HL-60 (cell line): ENCODE measurements around the gene GNG7.
"Not testable (repeated sequence)": the region's sequence is repeated elsewhere in the genome, so short reads cannot be mapped to it uniquely, and the experiment has no call there.

Experiments used
- DNase-seq, 2 experiments: peaks; one replicate each; pipeline ENCODE4 v3.0.0-alpha.2; 2010 to 2020; ENCODE audit warnings: low read depth in 1 of 2, low spot score in 1 of 2
- H3K27ac ChIP-seq: fragments of 250-450 bp; sonication (Bioruptor Pico); replicated peaks from 2 replicates; pipeline ENCODE4 v1.5.1; 2020; ENCODE audit warnings: mild to moderate bottlenecking, moderate library complexity
- H3K27me3 ChIP-seq: fragments of 250-450 bp; sonication (Bioruptor Pico); 2 replicates; pipeline ENCODE4 v1.5.1; 2021; ENCODE audit warnings: mild to moderate bottlenecking, moderate library complexity; ENCODE audit not compliant: insufficient read depth, poor library complexity, severe bottlenecking
- H3K4me3 ChIP-seq: replicated peaks from 2 replicates; pipeline ENCODE4 v1.5.1; 2011; ENCODE audit warnings: mild to moderate bottlenecking, control low read depth, low read length; ENCODE audit not compliant: insufficient read depth
- GABPA ChIP-seq: IDR thresholded peaks from 2 replicates; pipeline ENCODE4 v1.6.1; 2012; ENCODE audit warnings: low read depth
- POLR2AphosphoS5 ChIP-seq: IDR thresholded peaks from 2 replicates; pipeline ENCODE4 v1.6.1; 2012; ENCODE audit warnings: low read depth
- SPI1 ChIP-seq: IDR thresholded peaks from 2 replicates; pipeline ENCODE4 v1.6.1; 2012; ENCODE audit warnings: low read depth, mild to moderate bottlenecking, borderline replicate concordance
- TF ChIP-seq, protein P1 (sequence below): IDR thresholded peaks from 2 replicates; pipeline ENCODE4 v1.6.1; 2012; ENCODE audit warnings: low read depth; ENCODE audit not compliant: insufficient replicate concordance
- TF ChIP-seq, protein P2 (sequence below): IDR thresholded peaks from one replicate; pipeline ENCODE4 v1.5.1; 2011; ENCODE audit warnings: low read length, control low read depth, inconsistent platforms; ENCODE audit not compliant: insufficient read depth

GNG7 gene

DNA sequence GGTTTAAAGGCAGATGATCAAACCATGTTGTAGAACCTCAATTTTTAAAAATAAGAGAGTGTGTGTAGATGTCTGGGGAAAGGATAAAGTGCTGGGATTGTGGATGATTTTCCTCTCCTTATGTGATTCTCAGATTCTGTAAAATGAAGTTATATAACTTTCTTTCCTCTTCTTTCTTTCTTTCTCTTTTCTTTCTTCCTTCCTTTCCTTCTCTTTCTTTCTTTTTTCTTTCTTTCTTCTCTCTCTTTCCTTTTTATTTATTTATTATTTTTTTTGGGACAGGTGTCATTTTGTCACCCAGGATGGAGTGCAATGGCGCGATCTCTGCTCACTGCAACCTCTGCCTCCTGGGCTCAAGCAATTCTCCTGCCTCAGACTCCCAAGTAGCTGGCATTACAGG, 144.0 kb downstream of the GNG7 start:
- Histone ChIP-seq H3K27me3 (no peaks in the 10 kb centered on the region), H3K4me3 (no peak overlapping the region), H3K27ac (no peak overlapping the region)
- TF ChIP-seq, protein P1, sequence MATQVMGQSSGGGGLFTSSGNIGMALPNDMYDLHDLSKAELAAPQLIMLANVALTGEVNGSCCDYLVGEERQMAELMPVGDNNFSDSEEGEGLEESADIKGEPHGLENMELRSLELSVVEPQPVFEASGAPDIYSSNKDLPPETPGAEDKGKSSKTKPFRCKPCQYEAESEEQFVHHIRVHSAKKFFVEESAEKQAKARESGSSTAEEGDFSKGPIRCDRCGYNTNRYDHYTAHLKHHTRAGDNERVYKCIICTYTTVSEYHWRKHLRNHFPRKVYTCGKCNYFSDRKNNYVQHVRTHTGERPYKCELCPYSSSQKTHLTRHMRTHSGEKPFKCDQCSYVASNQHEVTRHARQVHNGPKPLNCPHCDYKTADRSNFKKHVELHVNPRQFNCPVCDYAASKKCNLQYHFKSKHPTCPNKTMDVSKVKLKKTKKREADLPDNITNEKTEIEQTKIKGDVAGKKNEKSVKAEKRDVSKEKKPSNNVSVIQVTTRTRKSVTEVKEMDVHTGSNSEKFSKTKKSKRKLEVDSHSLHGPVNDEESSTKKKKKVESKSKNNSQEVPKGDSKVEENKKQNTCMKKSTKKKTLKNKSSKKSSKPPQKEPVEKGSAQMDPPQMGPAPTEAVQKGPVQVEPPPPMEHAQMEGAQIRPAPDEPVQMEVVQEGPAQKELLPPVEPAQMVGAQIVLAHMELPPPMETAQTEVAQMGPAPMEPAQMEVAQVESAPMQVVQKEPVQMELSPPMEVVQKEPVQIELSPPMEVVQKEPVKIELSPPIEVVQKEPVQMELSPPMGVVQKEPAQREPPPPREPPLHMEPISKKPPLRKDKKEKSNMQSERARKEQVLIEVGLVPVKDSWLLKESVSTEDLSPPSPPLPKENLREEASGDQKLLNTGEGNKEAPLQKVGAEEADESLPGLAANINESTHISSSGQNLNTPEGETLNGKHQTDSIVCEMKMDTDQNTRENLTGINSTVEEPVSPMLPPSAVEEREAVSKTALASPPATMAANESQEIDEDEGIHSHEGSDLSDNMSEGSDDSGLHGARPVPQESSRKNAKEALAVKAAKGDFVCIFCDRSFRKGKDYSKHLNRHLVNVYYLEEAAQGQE: no peak
- TF ChIP-seq, protein P2, sequence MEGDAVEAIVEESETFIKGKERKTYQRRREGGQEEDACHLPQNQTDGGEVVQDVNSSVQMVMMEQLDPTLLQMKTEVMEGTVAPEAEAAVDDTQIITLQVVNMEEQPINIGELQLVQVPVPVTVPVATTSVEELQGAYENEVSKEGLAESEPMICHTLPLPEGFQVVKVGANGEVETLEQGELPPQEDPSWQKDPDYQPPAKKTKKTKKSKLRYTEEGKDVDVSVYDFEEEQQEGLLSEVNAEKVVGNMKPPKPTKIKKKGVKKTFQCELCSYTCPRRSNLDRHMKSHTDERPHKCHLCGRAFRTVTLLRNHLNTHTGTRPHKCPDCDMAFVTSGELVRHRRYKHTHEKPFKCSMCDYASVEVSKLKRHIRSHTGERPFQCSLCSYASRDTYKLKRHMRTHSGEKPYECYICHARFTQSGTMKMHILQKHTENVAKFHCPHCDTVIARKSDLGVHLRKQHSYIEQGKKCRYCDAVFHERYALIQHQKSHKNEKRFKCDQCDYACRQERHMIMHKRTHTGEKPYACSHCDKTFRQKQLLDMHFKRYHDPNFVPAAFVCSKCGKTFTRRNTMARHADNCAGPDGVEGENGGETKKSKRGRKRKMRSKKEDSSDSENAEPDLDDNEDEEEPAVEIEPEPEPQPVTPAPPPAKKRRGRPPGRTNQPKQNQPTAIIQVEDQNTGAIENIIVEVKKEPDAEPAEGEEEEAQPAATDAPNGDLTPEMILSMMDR: no peak
- TF ChIP-seq GABPA (no peak), POLR2AphosphoS5 (no peak), SPI1 (no peak)
- no peak for DNase-seq

DNA sequence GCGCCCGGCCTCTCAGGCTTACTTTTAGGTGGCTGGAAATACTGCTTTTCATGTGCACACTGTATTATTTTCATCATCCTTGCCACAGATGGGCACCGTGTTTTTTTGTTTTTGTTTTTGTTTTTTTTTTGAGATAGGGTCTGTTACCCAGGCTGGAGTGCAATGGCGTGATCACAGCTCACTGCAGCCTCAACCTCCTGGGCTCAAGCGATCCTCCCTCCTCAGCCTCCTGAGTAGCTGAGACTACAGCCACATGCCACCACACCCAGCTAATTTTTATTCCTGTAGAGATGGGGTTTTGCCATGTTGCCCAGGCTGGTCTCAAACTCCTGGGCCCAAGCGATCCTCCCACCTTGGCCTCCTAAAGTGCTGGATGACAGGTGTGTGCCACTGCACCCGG, 144.4 kb downstream of the GNG7 start:
- H3K27ac ChIP-seq, DNase-seq, H3K27me3 ChIP-seq, H3K4me3 ChIP-seq: not testable (repeated sequence)

DNA sequence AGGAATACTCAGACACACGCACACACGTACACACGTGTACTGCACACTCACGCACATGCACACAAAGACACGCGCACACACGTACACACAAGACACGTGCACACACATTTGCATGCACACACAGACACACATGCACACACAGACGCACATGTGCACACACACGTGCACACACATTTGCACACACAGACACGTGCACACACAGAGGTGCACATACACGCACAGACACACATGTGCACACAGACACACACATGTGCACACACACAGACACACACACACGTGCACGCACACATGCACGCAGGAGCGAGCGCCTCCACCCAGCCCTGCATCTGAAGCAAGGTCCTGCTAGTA, 145.4 kb downstream of the GNG7 start:
- TF ChIP-seq GABPA (no peak), POLR2AphosphoS5 (no peak), SPI1 (no peak)
- TF ChIP-seq, protein P1: no peak
- TF ChIP-seq, protein P2: no peak
- Histone ChIP-seq H3K4me3 (no peak overlapping the region), H3K27ac (no peak overlapping the region), H3K27me3 (no peaks in the 10 kb centered on the region)
- no peak for DNase-seq

DNA sequence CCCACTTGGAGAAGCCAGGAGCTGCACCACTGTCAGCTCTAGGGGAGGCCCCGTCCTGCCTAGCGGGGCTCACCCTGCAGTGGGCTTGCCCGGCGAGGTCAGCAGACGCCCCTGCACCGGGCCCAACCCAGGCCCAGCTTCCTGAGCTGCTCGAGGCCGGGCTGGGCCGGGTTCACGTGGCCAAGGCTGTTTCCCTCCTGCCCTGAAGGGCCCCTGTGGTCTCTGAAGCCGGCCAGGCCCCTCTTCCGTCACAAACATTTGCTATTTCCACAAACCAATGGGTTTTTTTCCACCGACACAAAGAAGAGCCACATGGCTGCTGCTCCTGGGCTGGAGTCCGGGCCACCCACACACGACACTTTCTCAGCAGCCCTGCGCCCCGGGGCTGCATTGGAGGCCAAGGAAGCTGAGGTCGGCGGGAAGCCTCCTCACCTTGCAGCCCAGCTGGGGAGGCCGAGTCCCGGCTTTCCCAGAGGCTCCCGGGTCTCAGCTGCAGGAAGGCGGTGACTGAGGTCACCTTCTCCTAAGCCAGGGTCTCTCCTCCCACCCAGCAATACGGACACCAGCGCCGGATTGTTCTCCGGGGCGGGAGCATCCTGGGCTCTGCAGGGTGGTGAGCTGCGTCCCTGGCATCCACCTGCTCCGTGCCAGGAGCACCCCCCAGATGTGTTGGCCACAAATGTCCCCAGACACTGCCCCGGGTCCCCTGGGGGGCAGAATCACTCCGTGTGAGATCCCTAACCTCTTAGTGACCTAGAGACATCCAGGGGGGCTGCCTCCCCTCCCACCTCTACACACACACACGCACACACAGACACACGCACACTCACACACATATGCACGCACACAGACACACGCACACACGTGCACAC, 146.0 kb downstream of the GNG7 start:
- TF ChIP-seq POLR2AphosphoS5 (no peak), SPI1 (no peak), GABPA (no peak)
- TF ChIP-seq, protein P2: no peak
- TF ChIP-seq, protein P1: no peak
- no peak for DNase-seq
- no peak overlapping the region for H3K4me3 ChIP-seq
- H3K27ac ChIP-seq: no peak overlapping the region
- no peaks in the 10 kb centered on the region for H3K27me3 ChIP-seq
